ENCODE measurements around the gene YEATS2.

The YEATS2 gene

DNA sequence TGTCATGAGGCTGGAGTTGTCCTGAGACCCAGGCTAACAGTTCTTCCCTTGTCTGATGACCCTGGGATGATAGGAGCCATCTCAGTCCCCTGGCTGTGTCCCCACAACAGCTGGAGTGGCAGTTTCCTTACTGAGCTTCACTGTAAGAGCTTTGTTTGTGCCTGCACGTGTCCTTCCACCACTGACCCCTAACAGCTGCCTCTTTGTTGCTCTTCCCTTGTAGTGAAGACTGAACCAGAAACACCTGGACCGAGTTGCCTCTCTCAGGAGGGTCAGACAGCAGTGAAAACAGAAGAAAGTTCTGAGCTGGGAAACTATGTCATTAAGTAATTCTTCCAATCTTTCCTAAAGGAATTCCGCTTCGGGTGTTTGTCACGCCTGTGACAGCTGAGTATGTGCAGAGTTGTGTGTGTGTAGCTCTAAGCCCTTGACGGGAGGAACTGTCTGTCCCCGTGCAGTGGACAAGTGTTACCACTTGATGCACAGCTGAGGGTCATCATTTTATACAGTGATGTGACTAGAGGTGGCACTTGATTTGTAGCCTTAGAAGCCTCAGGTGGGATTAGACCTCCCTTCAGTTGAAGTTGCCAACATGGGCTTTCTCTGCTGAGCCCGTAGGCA is 102.8 kb downstream of the YEATS2 start:
- no peak for DNase-seq (ENCODE audit: low read depth, low spot score)
- POLR2A ChIA-PET: no interaction called here
- TF ChIP-seq, protein P1, sequence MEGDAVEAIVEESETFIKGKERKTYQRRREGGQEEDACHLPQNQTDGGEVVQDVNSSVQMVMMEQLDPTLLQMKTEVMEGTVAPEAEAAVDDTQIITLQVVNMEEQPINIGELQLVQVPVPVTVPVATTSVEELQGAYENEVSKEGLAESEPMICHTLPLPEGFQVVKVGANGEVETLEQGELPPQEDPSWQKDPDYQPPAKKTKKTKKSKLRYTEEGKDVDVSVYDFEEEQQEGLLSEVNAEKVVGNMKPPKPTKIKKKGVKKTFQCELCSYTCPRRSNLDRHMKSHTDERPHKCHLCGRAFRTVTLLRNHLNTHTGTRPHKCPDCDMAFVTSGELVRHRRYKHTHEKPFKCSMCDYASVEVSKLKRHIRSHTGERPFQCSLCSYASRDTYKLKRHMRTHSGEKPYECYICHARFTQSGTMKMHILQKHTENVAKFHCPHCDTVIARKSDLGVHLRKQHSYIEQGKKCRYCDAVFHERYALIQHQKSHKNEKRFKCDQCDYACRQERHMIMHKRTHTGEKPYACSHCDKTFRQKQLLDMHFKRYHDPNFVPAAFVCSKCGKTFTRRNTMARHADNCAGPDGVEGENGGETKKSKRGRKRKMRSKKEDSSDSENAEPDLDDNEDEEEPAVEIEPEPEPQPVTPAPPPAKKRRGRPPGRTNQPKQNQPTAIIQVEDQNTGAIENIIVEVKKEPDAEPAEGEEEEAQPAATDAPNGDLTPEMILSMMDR (IDR thresholded peaks at IDR 0.05; ENCODE audit: insufficient read depth, low read length, missing control alignments): no peak
- no peak overlapping the region for H3K4me3 ChIP-seq (ENCODE audit: low read depth, low read length)
- CTCF ChIA-PET: interaction anchor here (1.6 kb wide), 1 partner anchor 11 kb away, joined by 3 read pairs; no protein-coding TSS in a partner anchor

DNA sequence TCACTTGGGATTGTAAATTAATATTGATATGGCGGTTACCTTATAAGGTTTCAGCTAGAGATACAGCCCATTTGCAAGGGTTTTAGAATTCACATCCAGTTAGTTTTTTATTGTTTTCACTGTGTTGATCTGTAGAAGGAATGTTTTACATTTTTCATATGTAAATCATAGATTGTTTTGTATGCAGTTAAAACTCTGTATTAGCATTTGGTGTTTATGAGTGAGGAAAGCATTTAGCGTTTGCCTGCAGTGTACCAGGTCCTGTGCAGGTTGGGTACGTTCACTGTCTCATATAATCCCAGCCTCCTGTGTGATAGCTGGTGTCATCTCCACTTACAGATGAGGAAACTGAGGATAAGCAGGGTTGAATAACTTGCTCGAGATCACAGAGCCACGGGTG is 104.0 kb downstream of the YEATS2 start:
- POLR2A ChIA-PET: no interaction called here

DNA sequence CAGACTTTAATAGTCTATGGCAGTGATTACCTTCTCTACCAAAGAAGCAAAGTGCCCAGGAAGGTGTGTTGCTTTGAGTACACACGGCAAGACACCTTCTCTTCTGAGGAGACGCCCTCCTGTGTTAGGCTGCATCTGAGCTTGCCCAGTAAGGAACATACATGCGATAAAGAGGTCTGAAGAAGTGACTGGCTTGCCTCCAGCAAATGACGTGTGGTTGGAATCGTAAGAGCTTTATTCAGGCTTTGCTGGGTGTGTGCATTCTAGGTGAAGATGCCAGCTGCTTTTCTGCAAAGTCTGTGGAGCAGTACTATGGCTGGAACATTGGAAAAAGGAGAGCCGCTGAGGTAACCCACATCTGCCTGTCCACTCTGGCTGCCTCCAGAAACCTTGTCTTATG is 105.4 kb downstream of the YEATS2 start:
- H3K4me3 ChIP-seq (ENCODE audit: low read depth, low read length): no peak overlapping the region
- no peak for DNase-seq (ENCODE audit: low read depth, low spot score)
- ChIA-PET POLR2A (no interaction called here), CTCF (interaction anchor here (0.9 kb wide), 1 partner anchor 11 kb away, joined by 3 read pairs; no protein-coding TSS in a partner anchor)
- TF ChIP-seq, protein P1 (IDR thresholded peaks at IDR 0.05; ENCODE audit: insufficient read depth, low read length, missing control alignments): no peak

More for the DNA sequence above, 104.0 kb downstream of the YEATS2 start:
- no peak overlapping the region for H3K4me3 ChIP-seq (ENCODE audit: low read depth, low read length)
- CTCF ChIA-PET: interaction anchor here (1.5 kb wide), 1 partner anchor 13 kb away, joined by 4 read pairs; no protein-coding TSS in a partner anchor
- DNase-seq (ENCODE audit: low read depth, low spot score): no peak
- TF ChIP-seq, protein P1 (IDR thresholded peaks at IDR 0.05; ENCODE audit: insufficient read depth, low read length, missing control alignments): no peak

DNA sequence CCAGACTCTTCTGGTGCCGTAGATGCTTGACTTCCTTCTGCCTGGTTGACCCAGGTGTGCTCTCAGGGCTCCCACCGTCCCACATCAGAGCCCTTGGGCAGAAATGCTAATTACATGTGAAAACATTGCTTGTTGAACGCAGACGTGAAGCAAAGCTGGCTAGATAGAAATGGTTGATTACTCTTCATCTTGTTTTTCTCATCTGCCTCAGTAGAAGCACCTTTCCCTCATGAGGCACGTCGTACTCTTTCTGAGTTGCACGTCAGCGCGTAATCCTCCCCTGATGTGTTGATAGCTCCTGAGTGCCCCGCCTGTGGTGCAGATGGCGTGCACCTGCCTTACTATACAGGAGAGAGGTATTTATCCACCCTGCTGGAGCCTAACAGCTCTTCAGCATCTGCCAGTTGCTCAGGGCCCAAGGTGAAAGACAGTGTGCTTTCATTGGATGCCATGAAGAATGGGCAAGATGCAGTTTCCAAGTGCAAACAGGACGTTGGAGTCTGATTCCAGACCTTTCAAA is 109.7 kb downstream of the YEATS2 start:
- H3K4me3 ChIP-seq (ENCODE audit: low read depth, low read length): no peak overlapping the region
- TF ChIP-seq, protein P1 (IDR thresholded peaks at IDR 0.05; ENCODE audit: insufficient read depth, low read length, missing control alignments): no peak
- DNase-seq (ENCODE audit: low read depth, low spot score): no peak
- POLR2A ChIA-PET: interaction anchor here (1.0 kb wide), 1 partner anchor 11 kb away, joined by 4 read pairs; no protein-coding TSS in a partner anchor
- CTCF ChIA-PET: interaction anchor here (1.5 kb wide), 1 partner anchor 13 kb away, joined by 3 read pairs; no protein-coding TSS in a partner anchor

DNA sequence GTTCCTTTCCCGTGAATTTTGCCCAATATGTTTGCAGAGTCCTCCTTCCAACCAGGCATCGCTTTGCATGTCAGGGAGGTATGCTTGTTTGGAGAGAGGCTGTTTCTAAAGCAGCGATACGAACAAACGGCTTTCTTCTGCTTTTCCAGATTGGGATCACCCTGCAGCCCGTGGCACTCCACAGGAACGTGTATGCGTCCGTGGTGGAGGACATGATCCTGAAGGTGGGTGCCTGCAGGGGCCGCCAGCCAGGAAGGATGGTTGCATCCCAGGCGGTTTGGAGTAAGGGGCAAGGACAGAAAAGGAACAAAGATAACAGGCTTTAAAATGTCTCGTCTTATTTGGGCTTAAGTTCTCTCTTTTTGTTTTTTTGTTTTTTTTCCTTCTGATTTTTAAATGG is 110.3 kb downstream of the YEATS2 start:
- POLR2A ChIA-PET: no interaction called here
- CTCF ChIA-PET: interaction anchor here (1.5 kb wide), 1 partner anchor 14 kb away, joined by 3 read pairs; no protein-coding TSS in a partner anchor
- TF ChIP-seq, protein P1 (IDR thresholded peaks at IDR 0.05; ENCODE audit: insufficient read depth, low read length, missing control alignments): no peak
- no peak overlapping the region for H3K4me3 ChIP-seq (ENCODE audit: low read depth, low read length)
- DNase-seq (ENCODE audit: low read depth, low spot score): no peak

DNA sequence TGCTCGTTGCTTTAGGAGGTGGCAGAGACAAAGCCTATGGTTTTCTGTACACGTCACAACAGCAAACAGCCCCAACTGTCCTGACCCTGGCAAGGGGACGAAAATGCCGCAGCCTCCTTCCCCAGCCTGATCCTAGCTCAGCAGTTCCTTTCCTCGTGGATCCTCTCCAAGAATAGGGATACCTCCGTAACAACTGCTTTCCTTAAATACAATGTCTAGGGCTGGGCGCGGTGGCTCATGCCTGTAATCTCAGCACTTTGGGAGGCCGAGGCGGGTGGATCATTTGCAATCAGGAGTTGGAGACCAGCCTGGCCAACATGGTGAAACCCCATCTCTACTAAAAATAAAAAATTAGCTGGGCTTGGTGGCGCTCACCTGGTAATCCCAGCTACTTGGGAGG is 110.8 kb downstream of the YEATS2 start:
- CTCF ChIA-PET: interaction anchor here (1.0 to 1.2 kb wide), 2 partner anchors 9 to 77 kb away, joined by 3 read pairs; no protein-coding TSS in a partner anchor
- POLR2A ChIA-PET: no interaction called here
- no peak for DNase-seq (ENCODE audit: low read depth, low spot score)
- no peak overlapping the region for H3K4me3 ChIP-seq (ENCODE audit: low read depth, low read length)
- TF ChIP-seq, protein P1 (IDR thresholded peaks at IDR 0.05; ENCODE audit: insufficient read depth, low read length, missing control alignments): no peak

Data from AG04449 (cell line).